Esophagus mucosa (tissue), 1 donor: ENCODE results near the gene NLGN3. TPM values are rescaled to one million over a fixed set of nuclear protein-coding genes. Genes with fewer than 3 reads are reported as not detected.
A peak's percentile ranks its signal among the peaks of the same experiment; 100 is the strongest.

Experiments
- ATAC-seq: fragments of 200-7000 bp; cut with Tn5 transposase; one replicate; pipeline ENCODE4 v1.9.1; 2020
- total RNA-seq: library from RNA; stranded (reverse); gene quantifications from one replicate; pipeline ENCODE4 v1.2.4, GENCODE V29; 2023
- donor health status: DM: yes; HTN: yes; CAD: no.

Gene NLGN3
- total RNA-seq, 1 donor from 2014 or later: 0.08 TPM

GRCh38 chrX:71118032-71118984 lies 26.3 kb upstream of the NLGN3 start, which contains the start of gene MED12:
TSS of gene MED12 (plus strand) at chrX:71118596. CDS start at chrX:71118755, 159 bp downstream.
- peak; percentile 89 for ATAC-seq

GRCh38 chrX:71118985-71119535 lies 25.6 kb upstream of the NLGN3 start:
- ATAC-seq: peak; percentile 28

GRCh38 chrX:71128166-71128833 lies 16.3 kb upstream of the NLGN3 start:
- ATAC-seq: no peak

GRCh38 chrX:71128915-71129765 lies 15.5 kb upstream of the NLGN3 start:
- peak; percentile 69 for ATAC-seq

- ATAC-seq: no peak
These were observed 13.1 kb upstream of the NLGN3 start for GRCh38 chrX:71131510-71131909.

- no peak for ATAC-seq
These were observed 4.2 kb upstream of the NLGN3 start for GRCh38 chrX:71140440-71140839.

- no peak for ATAC-seq
These were observed 1.1 kb upstream of the NLGN3 start for GRCh38 chrX:71143508-71143907.

GRCh38 chrX:71147496-71148277 lies 3.0 kb downstream of the NLGN3 start:
- no peak for ATAC-seq

GRCh38 chrX:71148278-71148663 lies 3.6 kb downstream of the NLGN3 start:
- no peak for ATAC-seq

- no peak for ATAC-seq
These were observed 6.7 kb downstream of the NLGN3 start for GRCh38 chrX:71151366-71151765.

- no peak for ATAC-seq
These were observed 9.6 kb downstream of the NLGN3 start for GRCh38 chrX:71154196-71154595.

GRCh38 chrX:71154641-71155040 lies 10.0 kb downstream of the NLGN3 start:
- no peak for ATAC-seq

- no peak for ATAC-seq
These were observed 14.0 kb downstream of the NLGN3 start for GRCh38 chrX:71158603-71159002.

GRCh38 chrX:71159335-71159734 lies 14.7 kb downstream of the NLGN3 start:
- no peak for ATAC-seq

- no peak for ATAC-seq
These were observed 15.8 kb downstream of the NLGN3 start for GRCh38 chrX:71160475-71160874.

- ATAC-seq: no peak
These were observed 18.3 kb downstream of the NLGN3 start for GRCh38 chrX:71162981-71163380.

- ATAC-seq: no peak
These were observed 19.4 kb downstream of the NLGN3 start for GRCh38 chrX:71164071-71164470.

GRCh38 chrX:71166461-71166860 lies 21.8 kb downstream of the NLGN3 start:
- no peak for ATAC-seq

GRCh38 chrX:71167031-71167781 lies 22.6 kb downstream of the NLGN3 start:
- ATAC-seq: no peak

GRCh38 chrX:71168134-71168533 lies 23.5 kb downstream of the NLGN3 start:
- ATAC-seq: no peak

- no peak for ATAC-seq
These were observed 24.9 kb downstream of the NLGN3 start for GRCh38 chrX:71169586-71169985.
